ENCODE results near the gene MEF2A. TPM values are rescaled to one million over a fixed set of nuclear protein-coding genes. Genes with fewer than 3 reads are reported as not detected.
"Not testable (repeated sequence)": the region's sequence is repeated elsewhere in the genome, so short reads cannot be mapped to it uniquely, and the experiment has no call there.

The MEF2A gene
- 15.0 TPM for polyA plus RNA-seq (2012; ENCODE audit: low read depth, missing spikeins)

- TF ChIP-seq POLR2AphosphoS5 (IDR thresholded peaks at IDR 0.05; ENCODE audit: low read depth, low read length) (peak; percentile 73), PAX5 (IDR thresholded peaks at IDR 0.05; ENCODE audit: insufficient read depth, low read length, severe bottlenecking) (peak; percentile 39), SPI1 (IDR thresholded peaks at IDR 0.05; ENCODE audit: low read depth, low read length) (peak; percentile 37; the same call in 1 of the 2 replicates), POLR2A (IDR thresholded peaks at IDR 0.05; ENCODE audit: low read depth, low read length) (peak; percentile 41; the same call in 1 of the 2 replicates), POU2F2 (IDR thresholded peaks at IDR 0.05; ENCODE audit: low read depth, low read length) (peak; percentile 53), TAF1 (IDR thresholded peaks at IDR 0.05; ENCODE audit: low read depth, low read length) (peak; percentile 80)
- FAIRE-seq (peak; percentile 99), DNase-seq (ENCODE audit: insufficient read length, low spot score) (peak; percentile 83)
These were observed at the start of gene MEF2A for GRCh38 chr15:99565299-99566156. MEF2A (plus strand) TSS chr15:99565984; CDS start chr15:99633120, 67,136 bp downstream.

DNA sequence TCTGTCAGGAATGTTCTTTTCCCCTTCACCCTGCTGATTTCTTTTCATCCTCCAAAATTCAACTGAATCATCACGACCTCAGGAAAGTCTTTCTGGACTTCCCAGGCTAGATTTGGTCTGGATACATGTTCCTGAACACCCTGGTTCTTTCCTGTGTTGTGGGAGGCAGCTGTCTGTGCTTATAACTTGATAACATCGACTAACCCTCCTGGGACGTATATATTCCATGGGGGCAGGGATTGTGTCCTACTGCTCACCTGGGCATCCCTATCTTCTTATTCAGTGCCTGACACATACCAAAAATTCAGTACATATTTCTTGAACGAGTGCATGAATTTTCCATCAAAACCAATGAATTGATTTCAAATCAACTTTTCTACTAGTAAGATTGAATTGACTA, 47.6 kb upstream of the MEF2A start:
- DNase-seq (ENCODE audit: insufficient read length, low spot score) (no peak), FAIRE-seq (no peak)
- TF ChIP-seq POLR2A (IDR thresholded peaks at IDR 0.05; ENCODE audit: low read depth, low read length) (no peak), TAF1 (IDR thresholded peaks at IDR 0.05; ENCODE audit: low read depth, low read length) (no peak), SPI1 (IDR thresholded peaks at IDR 0.05; ENCODE audit: low read depth, low read length) (no peak)

DNA sequence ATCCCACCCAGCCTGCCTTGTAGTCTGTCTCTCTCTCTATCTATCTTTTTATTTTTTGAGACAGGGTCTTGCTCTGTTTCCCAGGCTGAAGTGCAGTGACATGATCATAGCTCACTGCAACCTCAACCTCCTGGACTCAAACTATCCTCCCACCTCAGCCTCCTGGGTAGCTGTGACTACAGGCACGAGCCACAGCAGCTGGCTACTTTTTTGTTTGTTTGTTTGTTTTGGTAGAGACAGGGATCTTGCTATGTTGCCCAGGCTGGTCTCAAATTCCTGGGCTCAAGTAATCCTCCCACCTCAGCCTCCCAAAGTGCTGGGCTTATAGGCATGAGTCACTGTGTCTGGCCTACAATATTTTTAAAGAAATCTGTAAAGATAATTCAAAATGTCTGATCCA, 46.4 kb upstream of the MEF2A start:
- not testable (repeated sequence) for FAIRE-seq

DNA sequence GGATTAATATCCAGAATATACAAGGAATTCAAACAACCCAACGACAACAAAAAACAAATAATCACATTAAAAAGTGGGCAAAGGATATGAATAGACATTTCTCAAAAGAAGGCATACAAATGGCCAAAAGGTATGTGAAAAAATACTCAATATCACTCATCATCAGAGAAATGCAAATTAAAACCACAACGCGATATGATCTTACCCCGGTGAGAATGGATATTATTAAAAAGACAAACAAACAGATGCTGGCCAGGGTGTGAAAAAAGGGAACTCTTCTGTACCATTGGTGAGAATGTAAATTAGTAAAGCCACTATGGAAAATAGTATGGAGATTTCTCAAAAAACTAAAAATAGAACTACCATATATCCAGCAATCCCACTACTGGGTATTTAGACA, 43.5 kb upstream of the MEF2A start:
- peak; percentile 18; the same call in 1 of the 2 replicates for TF ChIP-seq SPI1 (IDR thresholded peaks at IDR 0.05; ENCODE audit: low read depth, low read length)
- no peak for TF ChIP-seq POU2F2 (IDR thresholded peaks at IDR 0.05; ENCODE audit: low read depth, low read length)
- no peak for TF ChIP-seq POLR2A (IDR thresholded peaks at IDR 0.05; ENCODE audit: low read depth, low read length)
- DNase-seq (ENCODE audit: insufficient read length, low spot score) (no peak), FAIRE-seq (peak; percentile 52)

More for the DNA sequence above, 46.4 kb upstream of the MEF2A start:
- not testable (repeated sequence) for DNase-seq (ENCODE audit: insufficient read length, low spot score)

- DNase-seq (ENCODE audit: insufficient read length, low spot score): no peak
- peak; percentile 52 for FAIRE-seq
- TF ChIP-seq POU2F2 (IDR thresholded peaks at IDR 0.05; ENCODE audit: low read depth, low read length) (no peak), SPI1 (IDR thresholded peaks at IDR 0.05; ENCODE audit: low read depth, low read length) (no peak), PAX5 (IDR thresholded peaks at IDR 0.05; ENCODE audit: insufficient read depth, low read length, severe bottlenecking) (no peak)
These were observed 39.6 kb upstream of the MEF2A start for GRCh38 chr15:99526176-99526575.

DNA sequence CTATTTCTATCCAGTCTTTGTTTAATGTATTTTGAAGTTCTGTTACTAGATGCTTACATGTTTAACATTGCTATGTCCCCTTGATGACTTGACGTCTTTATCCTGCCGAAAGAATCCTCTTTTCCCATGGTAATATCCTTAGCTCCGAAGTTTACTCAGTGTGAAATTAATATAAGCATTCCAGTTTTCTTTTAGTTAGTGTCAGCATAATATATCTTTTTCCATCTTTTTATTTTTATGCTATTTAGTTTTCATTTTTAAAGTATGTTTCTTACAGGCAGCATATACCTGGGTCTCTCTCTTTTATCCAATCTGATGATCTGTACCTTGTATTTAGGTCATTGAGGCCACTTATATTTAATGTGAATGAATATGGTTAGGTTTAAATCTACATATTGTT, 39.1 kb upstream of the MEF2A start:
- DNase-seq (ENCODE audit: insufficient read length, low spot score): no peak
- no peak for TF ChIP-seq SPI1 (IDR thresholded peaks at IDR 0.05; ENCODE audit: low read depth, low read length)
- TF ChIP-seq POLR2AphosphoS5 (IDR thresholded peaks at IDR 0.05; ENCODE audit: low read depth, low read length): no peak
- TF ChIP-seq TAF1 (IDR thresholded peaks at IDR 0.05; ENCODE audit: low read depth, low read length): no peak
- no peak for TF ChIP-seq POU2F2 (IDR thresholded peaks at IDR 0.05; ENCODE audit: low read depth, low read length)
- no peak for TF ChIP-seq POLR2A (IDR thresholded peaks at IDR 0.05; ENCODE audit: low read depth, low read length)
- FAIRE-seq: no peak

GRCh38 chr15:99536422-99537040, 29.3 kb upstream of the MEF2A start:
- TF ChIP-seq POLR2AphosphoS5 (IDR thresholded peaks at IDR 0.05; ENCODE audit: low read depth, low read length) (no peak), SPI1 (IDR thresholded peaks at IDR 0.05; ENCODE audit: low read depth, low read length) (no peak), POU2F2 (IDR thresholded peaks at IDR 0.05; ENCODE audit: low read depth, low read length) (no peak), PAX5 (IDR thresholded peaks at IDR 0.05; ENCODE audit: insufficient read depth, low read length, severe bottlenecking) (no peak), POLR2A (IDR thresholded peaks at IDR 0.05; ENCODE audit: low read depth, low read length) (no peak), TAF1 (IDR thresholded peaks at IDR 0.05; ENCODE audit: low read depth, low read length) (no peak)
- FAIRE-seq (no peak), DNase-seq (ENCODE audit: insufficient read length, low spot score) (no peak)

GRCh38 chr15:99537344-99537743, 28.4 kb upstream of the MEF2A start:
- FAIRE-seq (no peak), DNase-seq (ENCODE audit: insufficient read length, low spot score) (no peak)
- no peak for TF ChIP-seq POLR2A (IDR thresholded peaks at IDR 0.05; ENCODE audit: low read depth, low read length)
- no peak for TF ChIP-seq SPI1 (IDR thresholded peaks at IDR 0.05; ENCODE audit: low read depth, low read length)

- no peak for DNase-seq (ENCODE audit: insufficient read length, low spot score)
- no peak for TF ChIP-seq POU2F2 (IDR thresholded peaks at IDR 0.05; ENCODE audit: low read depth, low read length)
- no peak for TF ChIP-seq SPI1 (IDR thresholded peaks at IDR 0.05; ENCODE audit: low read depth, low read length)
- no peak for TF ChIP-seq PAX5 (IDR thresholded peaks at IDR 0.05; ENCODE audit: insufficient read depth, low read length, severe bottlenecking)
- TF ChIP-seq POLR2A (IDR thresholded peaks at IDR 0.05; ENCODE audit: low read depth, low read length): no peak
- no peak for TF ChIP-seq POLR2AphosphoS5 (IDR thresholded peaks at IDR 0.05; ENCODE audit: low read depth, low read length)
- TF ChIP-seq TAF1 (IDR thresholded peaks at IDR 0.05; ENCODE audit: low read depth, low read length): no peak
- FAIRE-seq: no peak
These were observed 27.5 kb upstream of the MEF2A start for GRCh38 chr15:99538261-99538660.

DNA sequence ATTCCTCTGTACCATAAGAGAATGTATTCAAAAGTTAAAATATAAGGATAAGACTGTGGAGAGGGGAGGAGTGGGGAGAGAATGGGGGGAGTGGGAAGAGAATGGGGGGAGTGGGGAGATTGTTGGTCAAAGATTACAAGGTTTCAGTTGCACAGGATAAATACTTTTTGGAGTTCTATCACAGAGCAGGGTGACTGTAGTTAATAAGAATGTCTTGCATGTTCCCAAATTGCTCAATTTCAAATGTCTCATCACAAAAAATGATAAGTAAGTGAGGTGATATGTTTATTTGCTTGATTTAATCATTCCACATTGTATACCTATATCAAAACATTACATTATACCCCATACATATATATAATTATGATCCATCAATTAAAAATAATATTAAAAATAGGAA, 23.0 kb upstream of the MEF2A start:
- no peak for FAIRE-seq
- DNase-seq (ENCODE audit: insufficient read length, low spot score): no peak
- no peak for TF ChIP-seq TAF1 (IDR thresholded peaks at IDR 0.05; ENCODE audit: low read depth, low read length)
- no peak for TF ChIP-seq SPI1 (IDR thresholded peaks at IDR 0.05; ENCODE audit: low read depth, low read length)
- no peak for TF ChIP-seq PAX5 (IDR thresholded peaks at IDR 0.05; ENCODE audit: insufficient read depth, low read length, severe bottlenecking)
- no peak for TF ChIP-seq POLR2AphosphoS5 (IDR thresholded peaks at IDR 0.05; ENCODE audit: low read depth, low read length)
- TF ChIP-seq POU2F2 (IDR thresholded peaks at IDR 0.05; ENCODE audit: low read depth, low read length): no peak
- TF ChIP-seq POLR2A (IDR thresholded peaks at IDR 0.05; ENCODE audit: low read depth, low read length): no peak
